GM20000 (cell line): ENCODE measurements around the gene ANKUB1.
"Not testable (repeated sequence)": the region's sequence is repeated elsewhere in the genome, so short reads cannot be mapped to it uniquely, and the experiment has no call there.

Experiments
- DNase-seq: peaks from one replicate; pipeline ENCODE4 v3.0.0; 2012; ENCODE audit warnings: low spot score
- TF ChIP-seq, protein P1 (sequence below): IDR thresholded peaks from 2 replicates; pipeline ENCODE4 v1.5.1; 2012; ENCODE audit warnings: mild to moderate bottlenecking, control low read depth; ENCODE audit errors: extremely low read depth, missing control alignments

ANKUB1 gene, protein sequence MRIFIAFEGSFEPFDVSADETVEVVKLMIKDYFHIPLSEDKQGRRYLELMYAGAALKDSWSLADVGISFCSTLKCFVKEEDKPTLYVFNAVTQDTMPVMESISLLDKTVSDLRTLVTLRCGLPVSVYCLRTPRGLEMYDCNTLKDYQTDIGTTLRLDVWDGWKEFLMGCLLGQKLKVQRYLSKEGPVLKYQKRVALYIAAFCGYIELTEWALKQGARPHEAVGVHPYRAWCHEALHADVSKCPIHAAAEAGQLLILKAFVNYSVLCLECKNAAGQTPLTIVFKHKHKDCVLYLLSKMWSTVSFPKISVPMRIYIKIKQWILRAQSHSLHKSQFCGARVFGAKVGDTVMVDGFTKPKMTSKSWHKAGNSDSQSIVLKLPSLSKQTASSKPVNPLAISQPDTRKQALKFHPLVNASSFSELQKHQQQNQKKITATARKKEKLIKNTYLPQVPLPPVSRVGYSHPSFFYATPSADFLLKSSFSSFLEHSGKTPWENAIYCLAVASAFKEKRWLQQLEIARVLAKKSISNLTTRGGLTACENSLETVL

DNA sequence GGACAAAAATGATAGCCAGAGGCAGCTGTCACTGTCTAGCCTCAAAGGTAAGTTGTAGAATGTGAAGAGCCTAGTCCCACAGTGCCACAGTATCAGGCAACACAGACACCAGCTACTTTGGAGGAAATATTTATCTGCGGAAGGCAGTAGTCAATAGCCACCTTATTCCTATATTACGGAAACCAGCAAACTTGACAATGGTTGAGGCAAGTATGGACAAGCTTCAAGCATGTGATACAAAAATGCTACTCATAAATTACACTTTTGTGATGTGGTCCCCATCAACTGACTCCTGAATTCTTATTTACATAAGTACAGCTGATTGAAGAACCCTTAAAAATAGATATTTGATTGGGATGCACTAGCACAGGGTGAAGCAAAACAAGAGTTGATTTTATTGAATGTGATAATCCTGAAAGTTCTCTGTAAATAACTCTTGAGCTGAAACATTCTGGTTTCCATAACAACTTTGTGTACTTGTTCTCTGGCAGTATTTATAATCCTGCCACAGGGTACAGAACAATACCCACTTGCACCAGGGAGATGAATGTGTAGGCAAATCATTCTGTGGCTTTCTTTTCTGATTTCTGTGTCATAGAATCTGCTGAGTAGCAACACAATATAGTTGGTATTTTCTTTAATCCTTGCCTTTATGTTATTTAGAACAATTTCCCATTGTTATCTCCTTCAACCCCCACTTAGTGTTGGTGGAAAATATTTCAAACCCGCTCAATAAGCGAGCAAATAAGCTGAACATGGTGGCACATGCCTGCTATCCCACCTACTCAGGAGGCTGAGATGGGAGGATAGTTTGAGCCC, at the start of gene ANKUB1:
Gene ANKUB1 (minus strand): TSS at position 103 of the 819 bp plus-strand sequence. CDS start 188 bp downstream, outside the sequence.
- DNase-seq, result no peak
- TF ChIP-seq, protein P1, sequence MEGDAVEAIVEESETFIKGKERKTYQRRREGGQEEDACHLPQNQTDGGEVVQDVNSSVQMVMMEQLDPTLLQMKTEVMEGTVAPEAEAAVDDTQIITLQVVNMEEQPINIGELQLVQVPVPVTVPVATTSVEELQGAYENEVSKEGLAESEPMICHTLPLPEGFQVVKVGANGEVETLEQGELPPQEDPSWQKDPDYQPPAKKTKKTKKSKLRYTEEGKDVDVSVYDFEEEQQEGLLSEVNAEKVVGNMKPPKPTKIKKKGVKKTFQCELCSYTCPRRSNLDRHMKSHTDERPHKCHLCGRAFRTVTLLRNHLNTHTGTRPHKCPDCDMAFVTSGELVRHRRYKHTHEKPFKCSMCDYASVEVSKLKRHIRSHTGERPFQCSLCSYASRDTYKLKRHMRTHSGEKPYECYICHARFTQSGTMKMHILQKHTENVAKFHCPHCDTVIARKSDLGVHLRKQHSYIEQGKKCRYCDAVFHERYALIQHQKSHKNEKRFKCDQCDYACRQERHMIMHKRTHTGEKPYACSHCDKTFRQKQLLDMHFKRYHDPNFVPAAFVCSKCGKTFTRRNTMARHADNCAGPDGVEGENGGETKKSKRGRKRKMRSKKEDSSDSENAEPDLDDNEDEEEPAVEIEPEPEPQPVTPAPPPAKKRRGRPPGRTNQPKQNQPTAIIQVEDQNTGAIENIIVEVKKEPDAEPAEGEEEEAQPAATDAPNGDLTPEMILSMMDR, result no peak

DNA sequence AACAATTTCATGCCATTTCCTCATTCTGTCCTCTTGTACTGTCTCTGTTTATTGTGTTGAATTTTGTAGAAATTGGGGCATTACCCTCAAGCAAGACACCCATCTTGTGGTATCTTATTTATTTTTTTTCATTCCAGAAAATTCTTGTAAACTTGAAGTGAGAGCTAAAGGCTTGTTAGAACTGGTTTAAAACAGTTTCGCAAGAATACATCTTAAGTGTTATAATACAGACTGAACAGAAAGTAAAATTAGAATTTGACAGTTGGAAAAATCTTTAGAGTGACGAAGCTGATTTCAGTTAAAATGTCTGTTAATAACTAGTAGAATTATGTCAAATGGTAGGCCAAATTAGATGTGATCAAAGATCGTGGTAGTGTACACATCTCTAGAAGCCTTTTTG, 47.5 kb upstream of the ANKUB1 start:
- TF ChIP-seq, protein P1, result no peak
- DNase-seq, result no peak

DNA sequence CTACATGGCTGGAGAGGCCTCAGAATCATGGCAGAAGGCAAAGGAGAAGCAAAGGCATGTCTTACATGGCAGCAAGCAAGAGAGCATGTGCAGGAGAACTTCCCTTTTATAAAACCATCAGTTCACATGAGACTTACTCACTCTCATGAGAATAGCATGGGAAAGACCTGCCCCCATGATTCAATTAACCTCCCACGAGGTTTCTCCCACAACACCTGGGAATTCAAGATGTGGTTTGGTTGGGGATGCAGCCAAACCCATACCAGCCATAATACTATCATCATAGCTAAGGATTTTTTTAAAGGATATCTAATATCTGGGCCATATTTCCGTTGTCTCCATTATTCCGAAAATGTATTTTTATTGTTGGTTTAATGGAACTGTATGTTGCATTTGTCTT, 47.1 kb upstream of the ANKUB1 start:
- DNase-seq, result not testable (repeated sequence)

DNA sequence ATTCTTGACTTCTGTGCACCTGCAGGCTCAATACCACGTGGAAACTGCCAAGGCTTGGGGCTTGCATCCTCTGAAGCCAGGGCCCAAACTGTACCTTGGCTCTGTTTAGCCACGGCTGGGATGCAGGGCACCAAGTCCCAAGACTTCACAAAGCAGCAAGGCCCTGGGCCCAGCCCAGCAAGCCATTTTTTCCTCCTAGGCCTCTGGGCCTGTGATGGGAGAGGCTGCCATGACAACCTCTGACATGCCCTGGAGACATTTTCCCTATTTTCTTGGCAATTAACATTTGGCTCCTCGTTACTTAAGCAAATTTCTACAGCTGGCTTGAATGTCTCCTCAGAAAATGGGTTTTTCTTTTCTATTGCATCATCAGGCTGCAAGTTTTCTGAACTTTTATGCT, 46.1 kb upstream of the ANKUB1 start:
- not testable (repeated sequence) for DNase-seq

DNA sequence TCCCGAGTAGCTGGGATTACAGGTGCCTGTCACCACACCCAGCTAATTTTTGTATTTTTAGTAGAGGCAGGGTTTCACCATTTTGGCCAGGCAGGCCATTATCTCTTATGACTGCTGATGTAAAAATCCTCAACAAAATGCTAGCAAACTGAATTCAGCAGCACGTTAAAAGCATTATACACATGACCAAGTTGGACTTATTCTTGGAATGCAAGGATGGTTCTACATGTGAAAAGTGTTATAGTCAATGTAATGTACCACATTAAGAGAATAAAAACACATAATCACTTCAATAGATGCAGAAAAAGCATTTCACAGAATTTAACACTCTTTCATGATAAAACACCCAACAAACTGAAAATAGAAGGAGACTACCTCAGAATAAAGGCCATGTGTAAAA, 40.9 kb upstream of the ANKUB1 start:
- no peak for DNase-seq
- TF ChIP-seq, protein P1, result no peak

DNA sequence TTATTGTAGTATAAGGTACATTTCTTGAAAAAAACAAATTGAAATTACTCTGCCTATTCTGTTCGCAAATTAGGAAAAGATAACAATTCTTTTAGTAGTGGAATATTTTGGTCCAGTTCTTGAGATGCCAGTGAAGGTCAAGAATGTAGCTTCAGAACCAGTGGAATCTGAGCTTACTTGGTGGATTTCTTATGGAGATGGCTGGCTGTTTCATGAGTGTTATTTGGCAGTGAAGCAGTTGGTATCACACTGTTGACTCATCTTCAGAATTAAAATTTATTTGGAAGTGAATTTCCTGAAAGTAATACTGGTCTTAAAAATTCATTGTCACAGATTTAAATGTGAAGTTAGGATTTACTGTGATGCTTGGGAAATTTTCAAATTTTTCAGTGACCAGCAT, 39.7 kb upstream of the ANKUB1 start:
- TF ChIP-seq, protein P1, result no peak
- no peak for DNase-seq

DNA sequence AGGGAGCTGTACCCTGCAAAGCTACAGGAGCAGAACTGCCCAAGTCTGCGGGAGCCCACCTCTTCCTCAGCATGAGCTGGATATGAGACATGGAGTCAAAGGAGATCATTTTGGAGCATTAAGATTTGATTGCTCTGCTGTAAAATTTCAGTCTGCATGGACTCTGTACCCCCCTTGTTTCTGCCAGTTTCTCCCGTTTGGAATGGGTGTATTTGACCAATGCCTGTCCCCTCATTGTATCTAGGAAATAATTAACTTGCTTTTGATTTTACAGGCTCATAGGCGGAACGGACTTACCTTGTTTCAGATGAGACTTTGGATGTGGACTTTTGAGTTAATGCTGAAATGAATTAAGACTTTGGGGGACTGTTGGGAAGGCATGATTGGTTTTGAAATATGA, 39.0 kb upstream of the ANKUB1 start:
- no peak for DNase-seq
- TF ChIP-seq, protein P1, result no peak

DNA sequence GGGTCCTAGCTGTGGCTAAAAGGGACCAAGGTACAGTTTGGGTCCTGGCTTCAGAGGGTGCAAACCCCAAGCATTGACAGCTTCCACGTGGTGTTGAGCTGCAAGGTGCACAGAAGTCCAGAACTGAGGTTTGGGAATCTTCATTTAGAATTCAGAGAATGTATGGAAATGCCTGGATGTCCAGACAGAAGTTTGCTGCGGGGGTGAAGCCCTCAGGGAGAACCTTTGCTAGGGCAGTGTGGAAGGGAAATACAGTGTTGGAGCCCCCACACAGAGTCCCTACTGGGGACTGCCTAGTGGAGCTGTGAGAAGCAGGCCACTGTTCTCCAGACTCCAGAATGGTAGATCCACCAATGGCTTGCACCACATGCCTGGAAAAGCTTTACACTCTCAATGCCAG, 38.5 kb upstream of the ANKUB1 start:
- TF ChIP-seq, protein P1, result no peak
- DNase-seq, result no peak

DNA sequence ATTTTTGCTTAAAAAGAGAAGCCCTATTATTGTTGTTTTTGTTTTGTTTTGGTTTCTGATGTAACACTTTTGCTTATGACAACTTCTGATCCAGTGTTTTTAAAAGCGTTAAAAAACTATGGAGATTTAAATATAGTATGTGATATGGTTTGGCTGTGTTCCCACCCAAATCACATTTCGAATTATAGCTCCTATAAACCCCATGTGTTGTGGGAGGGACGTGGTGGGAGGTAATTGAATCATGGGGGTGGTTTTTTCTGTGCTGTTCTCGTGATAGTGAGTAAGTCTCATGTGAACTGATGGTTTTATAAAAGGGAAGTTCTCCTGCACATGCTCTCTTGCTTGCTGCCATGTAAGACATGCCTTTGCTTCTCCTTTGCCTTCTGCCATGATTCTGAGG, 37.3 kb upstream of the ANKUB1 start:
- DNase-seq, result not testable (repeated sequence)
